ENCODE data around the gene ZNF433.

Gene ZNF433

GRCh38 chr19:11989112-11989456, 46.4 kb downstream of the ZNF433 start:
- DNase-seq (ENCODE audit: low spot score) = no peak

- DNase-seq (ENCODE audit: low spot score) = peak; percentile 95
Observed at GRCh38 chr19:11987405-11988281, 47.8 kb downstream of the ZNF433 start.

- DNase-seq (ENCODE audit: low spot score) = no peak
Observed at GRCh38 chr19:11986754-11987153, 48.7 kb downstream of the ZNF433 start.

GRCh38 chr19:11984986-11985385, 50.5 kb downstream of the ZNF433 start:
- no peak for DNase-seq (ENCODE audit: low spot score)

- DNase-seq (ENCODE audit: low spot score) = no peak
Observed at GRCh38 chr19:11982526-11982925, 53.0 kb downstream of the ZNF433 start.

GRCh38 chr19:11979527-11979926, 56.0 kb downstream of the ZNF433 start:
- DNase-seq (ENCODE audit: low spot score) = no peak

GRCh38 chr19:11978492-11979100, 56.9 kb downstream of the ZNF433 start:
- no peak for DNase-seq (ENCODE audit: low spot score)

GRCh38 chr19:11973019-11973810, 62.3 kb downstream of the ZNF433 start:
- DNase-seq (ENCODE audit: low spot score) = no peak

GRCh38 chr19:11971041-11971440, 64.4 kb downstream of the ZNF433 start:
- no peak for DNase-seq (ENCODE audit: low spot score)

- no peak for DNase-seq (ENCODE audit: low spot score)
Observed at GRCh38 chr19:11970174-11970573, 65.3 kb downstream of the ZNF433 start.

- peak; percentile 95 for DNase-seq (ENCODE audit: low spot score)
Observed at GRCh38 chr19:11964858-11965645, 70.4 kb downstream of the ZNF433 start, which contains the start of gene ZNF763. Gene ZNF763, plus strand, starts transcription at chr19:11965040. Its CDS starts 169 bp downstream, at chr19:11965209.

All from AG08396 (cell line).